Suprapubic skin (tissue), 4 donors: ENCODE results near the gene EYS. TPM values are rescaled to one million over a fixed set of nuclear protein-coding genes. Genes with fewer than 3 reads are reported as not detected.
"Not testable (repeated sequence)": the region's sequence is repeated elsewhere in the genome, so short reads cannot be mapped to it uniquely, and the experiment has no call there.

ENCODE experiments used
- DNase-seq, 2 donors: peaks; one replicate each; pipeline ENCODE4 v3.0.0-alpha.2; 2019; ENCODE audit warnings: low spot score in 2 of 2
- H3K27ac ChIP-seq: fragments of 200-600 bp; sonication (generic); one replicate; pipeline ENCODE4 v1.5.1; 2019
- H3K27me3 ChIP-seq: fragments of 200-600 bp; sonication (generic); one replicate; pipeline ENCODE4 v1.5.1; 2019
- H3K36me3 ChIP-seq: fragments of 200-600 bp; sonication (generic); one replicate; pipeline ENCODE4 v1.5.1; 2019
- H3K4me1 ChIP-seq: fragments of 200-600 bp; sonication (generic); one replicate; pipeline ENCODE4 v1.5.1; 2019
- H3K4me3 ChIP-seq: fragments of 200-600 bp; sonication (generic); one replicate; pipeline ENCODE4 v1.5.1; 2019; ENCODE audit warnings: mild to moderate bottlenecking
- H3K9me3 ChIP-seq: fragments of 200-600 bp; sonication (generic); one replicate; pipeline ENCODE4 v1.5.1; 2019
- EP300 ChIP-seq: sonication (generic); formaldehyde crosslinking; IDR thresholded peaks from one replicate; pipeline ENCODE4 v1.6.1; 2017; ENCODE audit warnings: antibody characterized with exemption
- POLR2A ChIP-seq, 2 donors: fragments of 450-650 bp; IDR thresholded peaks; one replicate each; pipeline ENCODE4 v1.6.1; 2017; ENCODE audit warnings: antibody characterized with exemption in 2 of 2, mild to moderate bottlenecking in 2 of 2, moderate library complexity in 2 of 2
- POLR2AphosphoS5 ChIP-seq, 3 donors: sonication (generic); formaldehyde crosslinking; IDR thresholded peaks; one replicate each; pipeline ENCODE4 v1.6.1; 2017; ENCODE audit warnings: antibody characterized with exemption in 3 of 3
- WGBS: methylation state at CpG from one replicate; pipeline ENCODE4 v1.1.5; 2018; 5-methylcytosine and 5-hydroxymethylcytosine counted together
- total RNA-seq, 4 donors: library from RNA; depleted of rRNA; stranded (reverse); fragments of >200 nt; gene quantifications; one replicate each; pipeline ENCODE4 v1.1.0, GENCODE V29; 2016
- TF ChIP-seq, protein P1 (sequence below), 2 donors: fragments of 200-600 bp in 1 of 2; fragments of 450-650 bp in 1 of 2; sonication (generic) in 1 of 2; IDR thresholded peaks; one replicate each; pipeline ENCODE4 v1.5.1; 2016 to 2019; ENCODE audit warnings: antibody characterized with exemption in 2 of 2, mild to moderate bottlenecking in 1 of 2, moderate library complexity in 1 of 2

The EYS gene
- total RNA-seq, 4 donors from 2014 or later: not detected

DNA sequence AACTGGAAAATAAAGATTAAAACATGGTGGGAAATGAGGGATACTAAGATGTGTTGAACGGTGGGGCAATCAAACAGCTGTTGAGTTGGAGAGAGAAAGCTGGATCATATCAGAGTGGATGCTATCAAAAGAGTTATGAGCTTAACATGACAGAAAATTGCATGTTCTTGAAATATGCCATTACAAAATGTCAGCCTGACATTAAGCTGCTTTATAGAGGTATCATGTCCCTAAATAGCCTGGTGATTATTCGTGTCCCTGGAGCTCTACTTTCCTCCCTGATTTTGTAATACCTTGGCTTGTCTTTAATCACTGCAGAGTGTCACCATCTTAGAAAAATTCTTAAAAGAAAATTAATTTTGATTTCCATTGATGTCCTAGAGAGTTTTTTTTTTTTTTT, 1848.3 kb downstream of the EYS start:
- no peaks in the 10 kb centered on the region for H3K27me3 ChIP-seq
- no peak for TF ChIP-seq POLR2AphosphoS5 (IDR thresholded peaks at IDR 0.05)
- H3K4me3 ChIP-seq: no peak overlapping the region
- H3K27ac ChIP-seq: no peak overlapping the region
- no peak for DNase-seq
- H3K4me1 ChIP-seq: no peaks in the 10 kb centered on the region
- 67% methylated on average over 2 of the region's 2 CpGs for WGBS
- H3K36me3 ChIP-seq: no peaks in the 10 kb centered on the region
- no peaks in the 10 kb centered on the region for H3K9me3 ChIP-seq

DNA sequence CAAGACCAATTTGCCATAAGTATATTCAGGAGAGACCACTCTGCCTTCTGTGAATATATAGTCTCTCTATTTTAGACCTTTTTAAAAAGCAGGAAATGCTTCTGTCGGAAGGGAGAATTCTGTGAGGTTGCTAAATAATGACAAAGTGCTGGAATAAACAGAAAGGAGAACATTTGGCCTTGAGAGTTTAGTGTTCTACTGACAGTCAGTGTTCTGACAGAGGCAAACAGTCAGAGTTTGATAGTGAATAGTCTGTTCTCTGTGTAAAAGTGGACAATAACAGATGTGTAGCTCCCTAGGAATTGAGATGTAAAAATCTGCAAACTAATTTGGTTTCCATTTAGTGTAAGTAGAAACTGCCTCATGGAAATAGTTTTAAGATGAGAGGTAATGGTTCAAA, 1850.8 kb downstream of the EYS start:
- DNase-seq: no peak
- TF ChIP-seq, protein P1, sequence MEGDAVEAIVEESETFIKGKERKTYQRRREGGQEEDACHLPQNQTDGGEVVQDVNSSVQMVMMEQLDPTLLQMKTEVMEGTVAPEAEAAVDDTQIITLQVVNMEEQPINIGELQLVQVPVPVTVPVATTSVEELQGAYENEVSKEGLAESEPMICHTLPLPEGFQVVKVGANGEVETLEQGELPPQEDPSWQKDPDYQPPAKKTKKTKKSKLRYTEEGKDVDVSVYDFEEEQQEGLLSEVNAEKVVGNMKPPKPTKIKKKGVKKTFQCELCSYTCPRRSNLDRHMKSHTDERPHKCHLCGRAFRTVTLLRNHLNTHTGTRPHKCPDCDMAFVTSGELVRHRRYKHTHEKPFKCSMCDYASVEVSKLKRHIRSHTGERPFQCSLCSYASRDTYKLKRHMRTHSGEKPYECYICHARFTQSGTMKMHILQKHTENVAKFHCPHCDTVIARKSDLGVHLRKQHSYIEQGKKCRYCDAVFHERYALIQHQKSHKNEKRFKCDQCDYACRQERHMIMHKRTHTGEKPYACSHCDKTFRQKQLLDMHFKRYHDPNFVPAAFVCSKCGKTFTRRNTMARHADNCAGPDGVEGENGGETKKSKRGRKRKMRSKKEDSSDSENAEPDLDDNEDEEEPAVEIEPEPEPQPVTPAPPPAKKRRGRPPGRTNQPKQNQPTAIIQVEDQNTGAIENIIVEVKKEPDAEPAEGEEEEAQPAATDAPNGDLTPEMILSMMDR (IDR thresholded peaks at IDR 0.05): no peak
- no peak for TF ChIP-seq POLR2AphosphoS5 (IDR thresholded peaks at IDR 0.05)
- TF ChIP-seq POLR2A (IDR thresholded peaks at IDR 0.05): no peak
- no peak for TF ChIP-seq EP300
- H3K27ac ChIP-seq: no peak overlapping the region
- no peaks in the 10 kb centered on the region for H3K9me3 ChIP-seq
- no peaks in the 10 kb centered on the region for H3K27me3 ChIP-seq
- 63% methylated on average over 1 of the region's 1 CpG for WGBS
- H3K4me3 ChIP-seq: no peak overlapping the region
- H3K36me3 ChIP-seq: no peaks in the 10 kb centered on the region
- no peaks in the 10 kb centered on the region for H3K4me1 ChIP-seq

DNA sequence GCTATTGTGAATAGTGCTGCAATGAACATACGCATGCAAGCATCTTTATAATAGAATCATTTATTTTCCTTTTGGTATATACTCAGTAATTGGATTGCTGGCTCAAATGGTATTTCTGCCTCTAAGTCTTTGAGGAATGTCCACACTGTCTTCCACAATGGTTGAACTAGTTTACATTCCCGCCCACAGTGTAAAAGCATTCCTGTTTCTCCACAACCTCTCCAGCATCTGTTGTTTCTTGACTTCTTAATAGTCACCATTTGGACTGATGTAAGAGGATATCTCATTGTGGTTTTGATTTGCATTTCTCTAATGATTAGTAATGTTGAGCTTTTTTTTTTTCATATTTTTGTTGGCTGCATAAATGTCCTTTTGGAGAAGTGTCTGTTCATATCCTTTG, 1862.7 kb downstream of the EYS start:
- Histone ChIP-seq H3K27me3 (no peaks in the 10 kb centered on the region), H3K4me1 (no peaks in the 10 kb centered on the region), H3K36me3 (no peaks in the 10 kb centered on the region), H3K27ac (no peak overlapping the region), H3K9me3 (no peaks in the 10 kb centered on the region), H3K4me3 (no peak overlapping the region)
- no peak for DNase-seq
- WGBS: 93% methylated on average over 2 of the region's 2 CpGs
- TF ChIP-seq POLR2A (IDR thresholded peaks at IDR 0.05): no peak

GRCh38 chr6:63839485-63839884, 1867.5 kb downstream of the EYS start:
- 65% methylated on average over 2 of the region's 2 CpGs for WGBS
- no peak for DNase-seq
- Histone ChIP-seq H3K27ac (no peak overlapping the region), H3K4me3 (no peak overlapping the region), H3K36me3 (no peaks in the 10 kb centered on the region), H3K9me3 (no peaks in the 10 kb centered on the region), H3K4me1 (no peaks in the 10 kb centered on the region), H3K27me3 (no peaks in the 10 kb centered on the region)
- TF ChIP-seq POLR2A (IDR thresholded peaks at IDR 0.05): no peak
- TF ChIP-seq, protein P1 (IDR thresholded peaks at IDR 0.05): no peak
- no peak for TF ChIP-seq EP300
- TF ChIP-seq POLR2AphosphoS5 (IDR thresholded peaks at IDR 0.05): no peak

- H3K36me3 ChIP-seq, H3K4me3 ChIP-seq, H3K27ac ChIP-seq, H3K4me1 ChIP-seq, DNase-seq, H3K27me3 ChIP-seq: not testable (repeated sequence)
- H3K9me3 ChIP-seq: peaks cover 11% of the 10 kb centered on the region
- 84% methylated on average over 1 of the region's 1 CpG for WGBS
These were observed 1878.3 kb downstream of the EYS start for GRCh38 chr6:63828678-63829077.

- WGBS: 68% methylated on average over 4 of the region's 6 CpGs
- DNase-seq: no peak
- H3K4me3 ChIP-seq: no peak overlapping the region
- H3K4me1 ChIP-seq: no peaks in the 10 kb centered on the region
- no peak overlapping the region for H3K27ac ChIP-seq
- H3K27me3 ChIP-seq: no peaks in the 10 kb centered on the region
- peaks cover 7% of the 10 kb centered on the region for H3K9me3 ChIP-seq
- no peaks in the 10 kb centered on the region for H3K36me3 ChIP-seq
- no peak for TF ChIP-seq EP300
- no peak for TF ChIP-seq POLR2A (IDR thresholded peaks at IDR 0.05)
- TF ChIP-seq, protein P1 (IDR thresholded peaks at IDR 0.05): no peak
- TF ChIP-seq POLR2AphosphoS5 (IDR thresholded peaks at IDR 0.05): no peak
These were observed 1882.3 kb downstream of the EYS start for GRCh38 chr6:63824722-63825121.

DNA sequence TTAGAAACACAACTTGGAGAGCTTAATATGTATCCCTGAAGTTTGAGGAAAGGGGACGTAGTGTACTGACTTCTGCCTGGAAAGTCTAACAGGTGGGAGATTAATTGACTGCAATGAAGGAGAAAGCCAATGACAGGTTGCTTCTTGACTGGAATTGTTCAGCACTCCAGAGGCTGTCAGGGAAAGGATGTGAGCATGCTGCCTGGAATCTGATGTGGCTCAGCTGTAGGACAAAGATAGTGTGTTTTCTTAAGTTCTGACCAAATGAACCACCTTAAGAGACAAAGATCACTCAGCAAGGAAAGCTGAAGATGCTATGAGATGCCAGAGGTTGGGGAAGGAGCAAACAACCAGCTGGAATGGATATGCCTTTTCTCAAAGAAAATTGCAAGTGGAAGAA, 1885.6 kb downstream of the EYS start:
- Histone ChIP-seq H3K9me3 (no peaks in the 10 kb centered on the region), H3K27ac (no peak overlapping the region), H3K27me3 (no peaks in the 10 kb centered on the region), H3K4me1 (no peaks in the 10 kb centered on the region), H3K36me3 (no peaks in the 10 kb centered on the region), H3K4me3 (no peak overlapping the region)
- no peak for DNase-seq
- TF ChIP-seq POLR2AphosphoS5 (IDR thresholded peaks at IDR 0.05) (no peak), EP300 (no peak), POLR2A (IDR thresholded peaks at IDR 0.05) (no peak)
- TF ChIP-seq, protein P1 (IDR thresholded peaks at IDR 0.05): no peak
- WGBS: 63% methylated on average over 1 of the region's 1 CpG
